Heart left ventricle (tissue), 16 donors: ENCODE results near the gene PGAP2. TPM values are rescaled to one million over a fixed set of nuclear protein-coding genes. Genes with fewer than 3 reads are reported as not detected.
A peak's percentile ranks its signal among the peaks of the same experiment; 100 is the strongest.

ENCODE experiments used
- ATAC-seq, 4 donors: fragments of 200-7000 bp; cut with Tn5 transposase; one replicate each; pipeline ENCODE4 v1.9.1; 2020 to 2022; ENCODE audit warnings: moderate library complexity in 4 of 4, mild to moderate bottlenecking in 3 of 4, moderate number of reproducible peaks in 1 of 4
- DNase-seq, 5 donors: peaks; one replicate each; pipeline ENCODE4 v3.0.0-alpha.2; 2020
- H3K27ac ChIP-seq, 12 donors: fragments of 200-600 bp; sonication (generic) in 4 of 12; one replicate each; pipeline versions ENCODE4 v1.5.0 to v1.8.0; 2016 to 2022; ENCODE audit warnings: mild to moderate bottlenecking in 2 of 12
- H3K27me3 ChIP-seq, 9 donors: fragments of 200-600 bp; sonication (generic) in 2 of 9; one replicate each; pipeline versions ENCODE4 v1.5.1 to v1.8.0; 2016 to 2022; ENCODE audit warnings: mild to moderate bottlenecking in 3 of 9
- H3K36me3 ChIP-seq, 9 donors: fragments of 200-600 bp; sonication (generic) in 2 of 9; one replicate each; pipeline versions ENCODE4 v1.5.0 to v1.8.0; 2018 to 2022; ENCODE audit warnings: mild to moderate bottlenecking in 2 of 9
- H3K4me1 ChIP-seq, 12 donors: fragments of 200-600 bp; sonication (generic) in 4 of 12; one replicate each; pipeline versions ENCODE4 v1.5.0 to v1.8.0; 2016 to 2022; ENCODE audit warnings: mild to moderate bottlenecking in 3 of 12
- H3K4me3 ChIP-seq, 12 donors: fragments of 200-600 bp; sonication (generic) in 4 of 12; one replicate each; pipeline versions ENCODE4 v1.5.0 to v1.8.0; 2017 to 2022; ENCODE audit warnings: mild to moderate bottlenecking in 9 of 12, moderate library complexity in 4 of 12
- H3K9me3 ChIP-seq, 12 donors: fragments of 200-600 bp; sonication (generic) in 4 of 12; one replicate each; pipeline versions ENCODE4 v1.5.0 to v1.8.0; 2016 to 2022; ENCODE audit warnings: mild to moderate bottlenecking in 1 of 12
- POLR2A ChIP-seq, 2 donors: fragments of 450-650 bp; IDR thresholded peaks; one replicate each; pipeline ENCODE4 v1.6.1; 2017; ENCODE audit warnings: antibody characterized with exemption in 2 of 2, mild to moderate bottlenecking in 2 of 2, moderate library complexity in 2 of 2
- WGBS, 4 donors: extraction: QIAGEN DNeasy Blood & Tissue Kit in 2 of 4; methylation state at CpG; one replicate each; pipeline versions ENCODE4 v1.1.5 to v1.1.7; 2013 to 2018; 5-methylcytosine and 5-hydroxymethylcytosine counted together
- intact Hi-C, 10 donors: fragments of 100-400 bp; cut with DNase I; formaldehyde crosslinking; loops; one replicate each; pipeline versions ENCODE4 v1.11.1 to v1.14.2; 2022
- polyA plus RNA-seq, 2 donors: library from polyadenylated mRNA; stranded (reverse); fragments of 200-250 nt; gene quantifications; one replicate each; pipeline ENCODE4 v1.2.3, GENCODE V29; 2013
- total RNA-seq, 9 donors: library from RNA; depleted of rRNA in 2 of 9; stranded (reverse); fragments of >200 nt in 2 of 9; fragmentation: NEBNext Ultra II Directional in 3 of 9; extraction: Animal tissue kit (Norgen Biotek cat#: 25700) in 3 of 9; gene quantifications; one replicate each; pipeline versions ENCODE4 v1.1.0 to v1.2.4, GENCODE V29; 2016 to 2023
- TF ChIP-seq, protein P1 (sequence below), 12 donors: fragments of 200-600 bp; sonication (generic) in 4 of 12; IDR thresholded peaks; one replicate each; pipeline versions ENCODE4 v1.5.0 to v1.8.0; 2018 to 2022; ENCODE audit warnings: antibody characterized with exemption in 12 of 12, mild to moderate bottlenecking in 5 of 12
- donor health status: ischemic (EF 13 %, LVEDD 7.1; RV severe dilation, severe dysfunction).
- donor health status: healthy with polysubstance abuse.
- donor health status: DM: no; HTN: yes; CAD: no.
- donor health status: DM: no; HTN: no; CAD: no.
- donor health status: ischemic (EF 25% LVEDD 6.9; RV normal size, moderate dysfunction).
- donor health status: ischemic (EF 25% LVEDD 5.7; RV mildly dilated, moderate dysfunction).
- donor health status: healthy.
- donor health status: DM: yes; HTN: yes; CAD: no.
- donor health status: ischemic (EF 35%, LVEDD 5.7; RV mildly dilated, moderate dysfunction).
- donor health status: nonischemic (EF 11% LVEDD 7.7; RV severe dilation, severe dysfunction).
- donor health status: DM: yes; HTN: yes; CAD: no.
- donor health status: PGD.
- donor health status: ischemic (EF 29% LVEDD 5.4; RV normal size, mild dysfunction).
- donor health status: nonischemic (EF 23%, LVEDD 6.1; RV moderate dilation, normal function).

Gene PGAP2
- total and polyA plus RNA-seq, 11 donors, result 12.9 to 31.7 (median 21.1) TPM

DNA sequence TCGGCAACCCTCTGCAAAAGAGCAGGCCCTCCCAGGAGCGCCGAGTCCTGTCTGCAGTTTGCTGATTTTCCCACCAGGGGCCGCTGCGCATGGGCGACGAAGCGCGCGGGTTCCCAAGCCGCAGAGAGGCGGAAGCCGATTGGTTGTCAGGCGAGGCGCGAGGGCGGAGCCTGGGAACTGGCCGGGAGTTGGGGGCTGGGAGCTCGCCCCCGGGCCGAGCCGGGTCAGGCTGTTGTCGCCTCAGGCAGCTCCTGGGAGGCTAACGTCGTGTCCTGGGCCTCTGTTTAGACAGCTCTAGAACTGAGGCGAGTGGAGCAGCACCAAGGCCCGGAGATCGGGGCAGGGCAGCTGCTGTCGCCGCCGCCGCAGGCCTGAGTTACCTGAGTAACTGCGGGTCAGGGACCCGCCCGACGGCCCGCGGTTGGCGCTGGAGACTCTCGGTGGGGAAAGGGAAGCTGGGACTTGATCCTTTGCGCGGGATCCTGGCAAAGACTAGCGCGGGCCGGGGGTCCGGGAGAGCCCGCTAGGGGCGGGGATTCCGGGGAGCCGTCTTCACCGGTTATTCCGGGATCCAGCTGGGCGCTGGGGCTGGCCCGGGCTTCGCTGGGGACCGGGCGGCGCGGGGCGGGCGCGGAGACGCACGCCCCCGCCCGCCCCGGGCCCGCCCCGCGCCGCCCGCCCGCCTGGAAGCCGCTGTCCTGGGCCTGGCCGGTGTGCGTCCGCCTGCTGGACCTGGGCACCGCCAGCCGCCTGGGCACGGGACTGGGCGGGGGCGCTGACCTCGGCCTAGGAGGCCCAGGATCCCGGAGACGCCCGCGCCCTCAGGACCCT lies 46.8 kb downstream of the PGAP2 start, which contains the start of gene STIM1:
STIM1 (plus strand) TSS at position 688 of the 831 bp plus-strand sequence. CDS start 607 bp downstream, outside the sequence.
- Histone ChIP-seq H3K27me3 (no peaks in the 10 kb centered on the region), H3K4me3 (peak within 1 kb of the TSS; percentile 72 to 98 (median 90)), H3K9me3 (no peaks in the 10 kb centered on the region), H3K36me3 (no peaks in the 10 kb centered on the region), H3K27ac (peak within 1 kb of the TSS; percentile 90 to 99 (median 97)), H3K4me1 (peaks cover 5 to 61% (median 41%) of the 10 kb centered on the region in 12 donors)
- peak; percentile 96 to 98 (median 96) for DNase-seq
- TF ChIP-seq, protein P1, sequence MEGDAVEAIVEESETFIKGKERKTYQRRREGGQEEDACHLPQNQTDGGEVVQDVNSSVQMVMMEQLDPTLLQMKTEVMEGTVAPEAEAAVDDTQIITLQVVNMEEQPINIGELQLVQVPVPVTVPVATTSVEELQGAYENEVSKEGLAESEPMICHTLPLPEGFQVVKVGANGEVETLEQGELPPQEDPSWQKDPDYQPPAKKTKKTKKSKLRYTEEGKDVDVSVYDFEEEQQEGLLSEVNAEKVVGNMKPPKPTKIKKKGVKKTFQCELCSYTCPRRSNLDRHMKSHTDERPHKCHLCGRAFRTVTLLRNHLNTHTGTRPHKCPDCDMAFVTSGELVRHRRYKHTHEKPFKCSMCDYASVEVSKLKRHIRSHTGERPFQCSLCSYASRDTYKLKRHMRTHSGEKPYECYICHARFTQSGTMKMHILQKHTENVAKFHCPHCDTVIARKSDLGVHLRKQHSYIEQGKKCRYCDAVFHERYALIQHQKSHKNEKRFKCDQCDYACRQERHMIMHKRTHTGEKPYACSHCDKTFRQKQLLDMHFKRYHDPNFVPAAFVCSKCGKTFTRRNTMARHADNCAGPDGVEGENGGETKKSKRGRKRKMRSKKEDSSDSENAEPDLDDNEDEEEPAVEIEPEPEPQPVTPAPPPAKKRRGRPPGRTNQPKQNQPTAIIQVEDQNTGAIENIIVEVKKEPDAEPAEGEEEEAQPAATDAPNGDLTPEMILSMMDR (IDR thresholded peaks at IDR 0.05), result peak; percentile 95 to 99 (median 98)
- peak in 1 of 2 donors; percentile 63 for TF ChIP-seq POLR2A (IDR thresholded peaks at IDR 0.05)
- ATAC-seq, result peak; percentile 82 to 94 (median 92)
- 0 to 1% (median 0%) methylated on average over 39 to 87 of the region's 87 CpGs for WGBS, 4 donors
- intact Hi-C loops, result loop anchor here (1.0 to 10.0 kb wide), 7 partner anchors 40 to 218 kb away; no protein-coding TSS in a partner anchor

DNA sequence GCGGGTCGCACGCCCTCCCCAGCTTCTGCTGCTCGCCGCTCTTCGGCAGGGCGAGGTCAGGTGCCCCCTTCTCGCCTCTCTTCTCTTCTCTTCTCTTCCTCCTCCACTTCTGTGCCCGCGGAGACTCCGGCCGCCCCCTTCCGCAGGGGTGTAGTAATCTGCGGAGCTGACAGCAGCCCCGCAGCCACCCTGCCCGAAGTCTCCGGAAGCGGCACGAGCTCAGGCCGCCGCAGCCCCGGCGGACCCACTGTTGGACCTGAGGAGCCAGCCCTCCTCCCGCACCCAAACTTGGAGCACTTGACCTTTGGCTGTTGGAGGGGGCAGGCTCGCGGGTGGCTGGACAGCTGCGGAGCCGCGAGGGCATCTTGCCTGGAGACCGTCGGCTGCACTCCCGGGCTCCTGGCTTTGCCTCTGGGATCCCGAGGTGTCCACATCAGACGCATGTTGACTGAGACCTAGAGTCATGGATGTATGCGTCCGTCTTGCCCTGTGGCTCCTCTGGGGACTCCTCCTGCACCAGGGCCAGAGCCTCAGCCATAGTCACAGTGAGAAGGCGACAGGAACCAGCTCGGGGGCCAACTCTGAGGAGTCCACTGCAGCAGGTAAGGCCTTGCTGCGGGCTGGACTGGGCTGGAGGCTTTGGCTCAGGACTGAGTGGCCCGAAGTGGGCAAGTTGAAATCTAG lies 47.6 kb downstream of the PGAP2 start:
- 5 to 11% (median 9%) methylated on average over 26 to 40 of the region's 40 CpGs for WGBS, 4 donors
- Histone ChIP-seq H3K9me3 (no peaks in the 10 kb centered on the region), H3K27me3 (no peaks in the 10 kb centered on the region), H3K4me3 (peak overlapping the region; percentile 72 to 98 (median 90)), H3K27ac (peak overlapping the region; percentile 90 to 99 (median 97)), H3K36me3 (no peaks in the 10 kb centered on the region), H3K4me1 (peaks cover 5 to 69% (median 46%) of the 10 kb centered on the region in 12 donors)
- ATAC-seq (peak in 3 of 4 donors; percentile 1 to 13 (median 10)), DNase-seq (peak in 4 of 5 donors; percentile 45 to 77 (median 66))
- TF ChIP-seq POLR2A (IDR thresholded peaks at IDR 0.05), result no peak
- TF ChIP-seq, protein P1 (IDR thresholded peaks at IDR 0.05), result no peak
- intact Hi-C loops, result loop anchor here in 9 of 10 donors (1.0 to 10.0 kb wide), 7 partner anchors 39 to 217 kb away; no protein-coding TSS in a partner anchor

DNA sequence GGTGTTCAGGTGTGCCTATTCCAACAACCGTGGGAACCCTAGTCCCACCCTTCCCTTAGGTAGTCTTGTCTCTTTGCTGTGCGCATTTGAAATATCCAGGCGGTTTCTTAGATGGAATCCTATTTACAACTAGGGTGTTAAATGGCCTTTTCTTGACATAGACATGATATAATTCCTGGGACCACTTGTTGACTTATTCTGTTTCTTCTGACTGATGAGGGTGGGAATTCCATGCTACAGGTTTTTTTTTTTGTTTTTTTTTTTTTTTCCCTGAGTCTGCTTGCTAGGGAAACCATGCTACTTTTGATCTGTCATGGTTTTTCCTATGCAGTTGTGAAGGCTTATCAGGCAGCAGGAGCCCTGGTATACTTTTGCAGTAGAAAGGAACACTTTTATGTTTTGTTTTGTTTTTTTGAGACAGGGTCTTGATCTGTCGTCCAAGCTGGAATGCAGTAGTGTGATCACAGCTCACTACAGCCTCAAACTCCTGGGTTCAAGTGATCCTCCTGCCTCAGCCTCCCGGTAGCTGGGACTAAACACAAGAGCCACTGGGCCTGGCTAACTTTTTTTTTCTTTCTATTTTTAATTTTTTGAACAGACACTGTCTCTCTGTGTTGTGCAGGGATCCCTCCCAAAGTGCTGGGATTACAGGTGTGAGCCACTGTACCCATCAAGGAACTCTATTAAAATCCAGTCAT lies 48.6 kb downstream of the PGAP2 start:
- Histone ChIP-seq H3K9me3 (no peaks in the 10 kb centered on the region), H3K4me1 (peaks cover 5 to 80% (median 55%) of the 10 kb centered on the region in 12 donors), H3K27ac (peak overlapping the region in 2 of 12 donors; percentile 99), H3K4me3 (peak overlapping the region; percentile 72 to 98 (median 90)), H3K36me3 (no peaks in the 10 kb centered on the region), H3K27me3 (no peaks in the 10 kb centered on the region)
- WGBS, 4 donors, result 71 to 87% (median 83%) methylated on average over 5 of the region's 5 CpGs
- ATAC-seq (no peak), DNase-seq (no peak)
- TF ChIP-seq POLR2A (IDR thresholded peaks at IDR 0.05), result no peak
- TF ChIP-seq, protein P1 (IDR thresholded peaks at IDR 0.05), result no peak
- intact Hi-C loops, result loop anchor here in 8 of 10 donors (5.0 to 10.0 kb wide), 4 partner anchors 85 to 130 kb away; no protein-coding TSS in a partner anchor
